SJCRH30 (cell line): ENCODE measurements around the gene FAM222B. TPM values are rescaled to one million over a fixed set of nuclear protein-coding genes. Genes with fewer than 3 reads are reported as not detected.

ENCODE experiments used
- DNase-seq, 2 experiments: peaks; one replicate each; pipeline ENCODE4 v3.0.0-alpha.2; 2015 to 2020
- H3K27ac ChIP-seq: fragments of 250-450 bp; sonication (Bioruptor Pico); 2 replicates; pipeline ENCODE4 v1.5.1; 2020; ENCODE audit warnings: mild to moderate bottlenecking, moderate library complexity
- H3K27me3 ChIP-seq: fragments of 250-450 bp; sonication (Bioruptor Pico); 2 replicates; pipeline ENCODE4 v1.5.1; 2020; ENCODE audit warnings: mild to moderate bottlenecking, moderate library complexity
- H3K36me3 ChIP-seq: fragments of 250-450 bp; sonication (Bioruptor Pico); 2 replicates; pipeline ENCODE4 v1.5.1; 2020; ENCODE audit warnings: mild to moderate bottlenecking, moderate library complexity
- H3K4me1 ChIP-seq: fragments of 250-450 bp; sonication (Bioruptor Pico); 2 replicates; pipeline ENCODE4 v1.5.1; 2020; ENCODE audit warnings: mild to moderate bottlenecking, moderate library complexity
- H3K4me3 ChIP-seq: fragments of 250-450 bp; sonication (Bioruptor Pico); 2 replicates; pipeline ENCODE4 v1.5.1; 2020; ENCODE audit warnings: mild to moderate bottlenecking, moderate library complexity
- H3K9me3 ChIP-seq: fragments of 250-450 bp; sonication (Bioruptor Pico); replicated peaks from 2 replicates; pipeline ENCODE4 v1.5.1; 2020; ENCODE audit warnings: mild to moderate bottlenecking, moderate library complexity
- total RNA-seq: library from RNA; depleted of rRNA; stranded (reverse); fragments of >200 nt; shearing (Covaris generic); gene quantifications from 2 replicates; pipeline ENCODE4 v1.2.3, GENCODE V29; 2014; rRNA removed

FAM222B gene
- total RNA-seq, result 17.4 and 22.8 TPM in 2 replicates

GRCh38 chr17:28842282-28843012 is at the start of gene FAM222B:
TSS of gene FAM222B (minus strand) at chr17:28842790. CDS start at chr17:28766667, 76,123 bp downstream.
- Histone ChIP-seq H3K4me1 (peaks cover 15% of the 10 kb centered on the region), H3K27ac (peak within 1 kb of the TSS; percentile 56), H3K36me3 (no peaks in the 10 kb centered on the region), H3K4me3 (peak within 1 kb of the TSS; percentile 89), H3K9me3 (no peaks in the 10 kb centered on the region), H3K27me3 (no peaks in the 10 kb centered on the region)
- peak; percentile 95 to 97 for DNase-seq

GRCh38 chr17:28892024-28892423 is 49.4 kb upstream of the FAM222B start:
- H3K27me3 ChIP-seq, result no peaks in the 10 kb centered on the region
- peaks cover 8% of the 10 kb centered on the region; the same call in 1 of the 2 replicates for H3K4me1 ChIP-seq
- H3K4me3 ChIP-seq, result no peak overlapping the region
- no peaks in the 10 kb centered on the region; the same call in 1 of the 2 replicates for H3K36me3 ChIP-seq
- H3K9me3 ChIP-seq, result no peaks in the 10 kb centered on the region
- DNase-seq, result no peak
- no peak overlapping the region for H3K27ac ChIP-seq

- no peaks in the 10 kb centered on the region for H3K9me3 ChIP-seq
- H3K27me3 ChIP-seq, result no peaks in the 10 kb centered on the region
- H3K27ac ChIP-seq, result no peak overlapping the region
- peaks cover 3% of the 10 kb centered on the region; the same call in 1 of the 2 replicates for H3K4me1 ChIP-seq
- DNase-seq, result no peak
- no peak overlapping the region for H3K4me3 ChIP-seq
- no peaks in the 10 kb centered on the region; the same call in 1 of the 2 replicates for H3K36me3 ChIP-seq
These were observed 48.6 kb upstream of the FAM222B start for GRCh38 chr17:28891201-28891600.

GRCh38 chr17:28889996-28890395 is 47.4 kb upstream of the FAM222B start:
- DNase-seq, result no peak
- Histone ChIP-seq H3K9me3 (no peaks in the 10 kb centered on the region), H3K4me1 (no peaks in the 10 kb centered on the region), H3K27ac (no peak overlapping the region), H3K4me3 (no peak overlapping the region), H3K36me3 (no peaks in the 10 kb centered on the region; the same call in 1 of the 2 replicates), H3K27me3 (no peaks in the 10 kb centered on the region)

GRCh38 chr17:28888832-28889231 is 46.2 kb upstream of the FAM222B start:
- H3K4me1 ChIP-seq, result no peaks in the 10 kb centered on the region
- no peak overlapping the region for H3K27ac ChIP-seq
- DNase-seq, result no peak
- no peaks in the 10 kb centered on the region for H3K9me3 ChIP-seq
- no peaks in the 10 kb centered on the region; the same call in 1 of the 2 replicates for H3K36me3 ChIP-seq
- H3K27me3 ChIP-seq, result no peaks in the 10 kb centered on the region
- H3K4me3 ChIP-seq, result no peak overlapping the region

- Histone ChIP-seq H3K4me3 (no peak overlapping the region), H3K9me3 (no peaks in the 10 kb centered on the region), H3K4me1 (no peaks in the 10 kb centered on the region), H3K36me3 (no peaks in the 10 kb centered on the region), H3K27ac (no peak overlapping the region), H3K27me3 (no peaks in the 10 kb centered on the region)
- DNase-seq, result no peak
These were observed 45.4 kb upstream of the FAM222B start for GRCh38 chr17:28887871-28888471.

- DNase-seq, result no peak
- no peaks in the 10 kb centered on the region for H3K4me1 ChIP-seq
- H3K4me3 ChIP-seq, result no peak overlapping the region
- no peaks in the 10 kb centered on the region for H3K27me3 ChIP-seq
- H3K9me3 ChIP-seq, result no peaks in the 10 kb centered on the region
- no peaks in the 10 kb centered on the region for H3K36me3 ChIP-seq
- no peak overlapping the region for H3K27ac ChIP-seq
These were observed 43.4 kb upstream of the FAM222B start for GRCh38 chr17:28885951-28886350.

GRCh38 chr17:28885363-28885762 is 42.8 kb upstream of the FAM222B start:
- H3K27ac ChIP-seq, result no peak overlapping the region
- DNase-seq, result no peak
- H3K9me3 ChIP-seq, result no peaks in the 10 kb centered on the region
- H3K4me1 ChIP-seq, result no peaks in the 10 kb centered on the region
- no peak overlapping the region for H3K4me3 ChIP-seq
- H3K27me3 ChIP-seq, result no peaks in the 10 kb centered on the region
- H3K36me3 ChIP-seq, result no peaks in the 10 kb centered on the region; the same call in 1 of the 2 replicates

GRCh38 chr17:28883967-28884702 is 41.5 kb upstream of the FAM222B start:
- H3K36me3 ChIP-seq, result no peaks in the 10 kb centered on the region; the same call in 1 of the 2 replicates
- no peak for DNase-seq
- no peaks in the 10 kb centered on the region for H3K4me1 ChIP-seq
- no peak overlapping the region for H3K4me3 ChIP-seq
- no peak overlapping the region for H3K27ac ChIP-seq
- H3K9me3 ChIP-seq, result no peaks in the 10 kb centered on the region
- H3K27me3 ChIP-seq, result no peaks in the 10 kb centered on the region

- no peak overlapping the region for H3K27ac ChIP-seq
- no peaks in the 10 kb centered on the region for H3K4me1 ChIP-seq
- no peak overlapping the region for H3K4me3 ChIP-seq
- no peaks in the 10 kb centered on the region for H3K27me3 ChIP-seq
- DNase-seq, result no peak
- H3K36me3 ChIP-seq, result no peaks in the 10 kb centered on the region; the same call in 1 of the 2 replicates
- no peaks in the 10 kb centered on the region for H3K9me3 ChIP-seq
These were observed 39.7 kb upstream of the FAM222B start for GRCh38 chr17:28882154-28882895.

- H3K4me3 ChIP-seq, result no peak overlapping the region
- H3K36me3 ChIP-seq, result no peaks in the 10 kb centered on the region; the same call in 1 of the 2 replicates
- no peak for DNase-seq
- H3K27me3 ChIP-seq, result no peaks in the 10 kb centered on the region
- no peak overlapping the region for H3K27ac ChIP-seq
- no peaks in the 10 kb centered on the region for H3K9me3 ChIP-seq
- no peaks in the 10 kb centered on the region for H3K4me1 ChIP-seq
These were observed 39.0 kb upstream of the FAM222B start for GRCh38 chr17:28881533-28882056.

GRCh38 chr17:28880572-28880945 is 38.0 kb upstream of the FAM222B start:
- Histone ChIP-seq H3K27ac (no peak overlapping the region), H3K4me3 (no peak overlapping the region), H3K27me3 (no peaks in the 10 kb centered on the region), H3K36me3 (no peaks in the 10 kb centered on the region; the same call in 1 of the 2 replicates), H3K9me3 (no peaks in the 10 kb centered on the region), H3K4me1 (no peaks in the 10 kb centered on the region)
- no peak for DNase-seq

GRCh38 chr17:28879886-28880571 is 37.4 kb upstream of the FAM222B start:
- H3K9me3 ChIP-seq, result no peaks in the 10 kb centered on the region
- no peak overlapping the region for H3K4me3 ChIP-seq
- H3K27me3 ChIP-seq, result no peaks in the 10 kb centered on the region
- H3K36me3 ChIP-seq, result no peaks in the 10 kb centered on the region; the same call in 1 of the 2 replicates
- H3K4me1 ChIP-seq, result no peaks in the 10 kb centered on the region
- H3K27ac ChIP-seq, result no peak overlapping the region
- no peak for DNase-seq

- H3K4me3 ChIP-seq, result no peak overlapping the region
- no peaks in the 10 kb centered on the region for H3K9me3 ChIP-seq
- peak; percentile 38 to 58 for DNase-seq
- H3K4me1 ChIP-seq, result no peaks in the 10 kb centered on the region
- no peaks in the 10 kb centered on the region for H3K27me3 ChIP-seq
- no peaks in the 10 kb centered on the region; the same call in 1 of the 2 replicates for H3K36me3 ChIP-seq
- H3K27ac ChIP-seq, result no peak overlapping the region
These were observed 36.4 kb upstream of the FAM222B start for GRCh38 chr17:28878981-28879380.
